ENCODE data around the gene AKAP6.

GRCh38 chr14:32478050-32478449 is 149.0 kb downstream of the AKAP6 start:
- TF ChIP-seq POLR2A (IDR thresholded peaks at IDR 0.05; ENCODE audit: low read depth, low read length): no peak
- no peak for TF ChIP-seq POLR2AphosphoS5 (IDR thresholded peaks at IDR 0.05; ENCODE audit: low read depth, low read length)
- no peak for TF ChIP-seq POU2F2 (IDR thresholded peaks at IDR 0.05; ENCODE audit: low read depth, low read length)
- no peak for TF ChIP-seq TAF1 (IDR thresholded peaks at IDR 0.05; ENCODE audit: low read depth, low read length)
- TF ChIP-seq SPI1 (IDR thresholded peaks at IDR 0.05; ENCODE audit: low read depth, low read length): no peak
- TF ChIP-seq PAX5 (IDR thresholded peaks at IDR 0.05; ENCODE audit: insufficient read depth, low read length, severe bottlenecking): no peak

Measured in GM12891 (cell line).